ENCODE results near the gene C17orf50. TPM values are rescaled to one million over a fixed set of nuclear protein-coding genes. Genes with fewer than 3 reads are reported as not detected.

Gene C17orf50
- total RNA-seq, 1 experiment from 2014 or later: not detected

DNA sequence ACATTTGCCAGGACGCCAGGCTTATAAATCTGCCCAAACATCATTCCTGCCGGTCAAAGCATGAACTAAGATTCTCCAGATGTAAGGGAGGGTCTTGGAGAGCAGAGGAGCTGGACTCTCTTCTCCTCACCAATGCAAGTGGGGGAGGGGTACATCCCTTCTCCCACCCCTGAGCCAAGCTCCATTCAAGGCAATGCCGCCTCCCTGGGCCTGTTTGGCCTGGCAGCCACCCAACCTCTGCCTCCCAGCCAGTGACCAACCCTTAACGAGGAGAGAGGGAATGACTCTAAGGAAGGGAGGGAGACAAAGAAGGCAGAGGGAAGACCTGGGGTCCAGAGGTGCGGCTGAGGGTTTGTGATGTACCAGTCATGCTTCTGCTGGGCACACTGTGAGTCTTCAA lies 13.8 kb downstream of the C17orf50 start (continued):
- TF ChIP-seq, protein P1, sequence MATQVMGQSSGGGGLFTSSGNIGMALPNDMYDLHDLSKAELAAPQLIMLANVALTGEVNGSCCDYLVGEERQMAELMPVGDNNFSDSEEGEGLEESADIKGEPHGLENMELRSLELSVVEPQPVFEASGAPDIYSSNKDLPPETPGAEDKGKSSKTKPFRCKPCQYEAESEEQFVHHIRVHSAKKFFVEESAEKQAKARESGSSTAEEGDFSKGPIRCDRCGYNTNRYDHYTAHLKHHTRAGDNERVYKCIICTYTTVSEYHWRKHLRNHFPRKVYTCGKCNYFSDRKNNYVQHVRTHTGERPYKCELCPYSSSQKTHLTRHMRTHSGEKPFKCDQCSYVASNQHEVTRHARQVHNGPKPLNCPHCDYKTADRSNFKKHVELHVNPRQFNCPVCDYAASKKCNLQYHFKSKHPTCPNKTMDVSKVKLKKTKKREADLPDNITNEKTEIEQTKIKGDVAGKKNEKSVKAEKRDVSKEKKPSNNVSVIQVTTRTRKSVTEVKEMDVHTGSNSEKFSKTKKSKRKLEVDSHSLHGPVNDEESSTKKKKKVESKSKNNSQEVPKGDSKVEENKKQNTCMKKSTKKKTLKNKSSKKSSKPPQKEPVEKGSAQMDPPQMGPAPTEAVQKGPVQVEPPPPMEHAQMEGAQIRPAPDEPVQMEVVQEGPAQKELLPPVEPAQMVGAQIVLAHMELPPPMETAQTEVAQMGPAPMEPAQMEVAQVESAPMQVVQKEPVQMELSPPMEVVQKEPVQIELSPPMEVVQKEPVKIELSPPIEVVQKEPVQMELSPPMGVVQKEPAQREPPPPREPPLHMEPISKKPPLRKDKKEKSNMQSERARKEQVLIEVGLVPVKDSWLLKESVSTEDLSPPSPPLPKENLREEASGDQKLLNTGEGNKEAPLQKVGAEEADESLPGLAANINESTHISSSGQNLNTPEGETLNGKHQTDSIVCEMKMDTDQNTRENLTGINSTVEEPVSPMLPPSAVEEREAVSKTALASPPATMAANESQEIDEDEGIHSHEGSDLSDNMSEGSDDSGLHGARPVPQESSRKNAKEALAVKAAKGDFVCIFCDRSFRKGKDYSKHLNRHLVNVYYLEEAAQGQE (IDR thresholded peaks at IDR 0.05; ENCODE audit: low read depth): no peak
- no peak for TF ChIP-seq JUND (IDR thresholded peaks at IDR 0.05)
- TF ChIP-seq, protein P2, sequence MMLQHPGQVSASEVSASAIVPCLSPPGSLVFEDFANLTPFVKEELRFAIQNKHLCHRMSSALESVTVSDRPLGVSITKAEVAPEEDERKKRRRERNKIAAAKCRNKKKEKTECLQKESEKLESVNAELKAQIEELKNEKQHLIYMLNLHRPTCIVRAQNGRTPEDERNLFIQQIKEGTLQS (IDR thresholded peaks at IDR 0.05): no peak
- TF ChIP-seq EZH2 (IDR thresholded peaks at IDR 0.05): no peak
- no peak for TF ChIP-seq CBX3 (IDR thresholded peaks at IDR 0.05; ENCODE audit: low read depth)
- no peak for TF ChIP-seq ELF1 (IDR thresholded peaks at IDR 0.05; ENCODE audit: borderline replicate concordance, low read depth)
- no peak for TF ChIP-seq EZH2phosphoT487 (IDR thresholded peaks at IDR 0.05; ENCODE audit: borderline replicate concordance)

DNA sequence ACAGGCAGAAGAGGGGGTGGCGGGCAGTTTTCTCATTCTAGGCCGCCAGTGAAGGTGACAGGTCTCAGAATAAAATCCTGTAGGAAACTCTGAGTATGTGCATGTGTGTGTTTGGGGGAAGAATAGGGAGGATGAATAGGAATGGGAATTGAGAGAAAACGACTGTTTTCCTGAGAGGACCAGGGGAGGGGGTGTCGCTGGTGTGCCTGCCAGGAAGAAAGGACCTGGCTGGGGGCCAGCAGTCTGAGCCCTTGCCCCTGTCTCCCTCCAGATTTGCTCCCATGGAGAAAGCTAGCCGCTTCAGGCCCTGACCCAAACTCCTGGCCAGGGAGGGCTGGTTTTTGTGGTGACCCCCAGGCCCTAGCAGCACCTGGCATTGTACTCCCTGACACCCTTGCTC lies 14.4 kb downstream of the C17orf50 start:
- ChIA-PET POLR2A (no interaction called here), CTCF (interaction anchor here (0.9 kb wide), 1 partner anchor 11 kb away, joined by 3 read pairs; no protein-coding TSS in a partner anchor), RAD21 (ENCODE audit: low non-redundant PET in 1 of 2, low total read pairs in 2 of 2, uncharacterized antibody in 2 of 2, unreplicated experiment in 2 of 2) (no interaction called here)
- Histone ChIP-seq H3K27me3 (ENCODE audit: insufficient read depth, low read length) (no peaks in the 10 kb centered on the region), H2AFZ (ENCODE audit: low read depth, low read length, poor library complexity, severe bottlenecking) (no peak overlapping the region), H3K79me2 (ENCODE audit: insufficient read depth, low read length) (no peaks in the 10 kb centered on the region), H3K4me3 (replicated peaks in 1 of 2; ENCODE audit: low read depth in 1 of 2, low read length in 2 of 2) (no peak overlapping the region), H3K4me2 (ENCODE audit: low read length) (no peak overlapping the region), H4K20me1 (ENCODE audit: insufficient read depth) (no peaks in the 10 kb centered on the region), H3K27ac (ENCODE audit: low read depth, low read length) (no peak overlapping the region), H3K9me3 (ENCODE audit: control insufficient read depth in 1 of 2, insufficient read depth in 1 of 2, low read depth in 1 of 2, low read length in 2 of 2) (no peaks in the 10 kb centered on the region), H3K36me3 (ENCODE audit: control insufficient read depth in 1 of 2, insufficient read depth in 2 of 2, low read length in 2 of 2) (no peaks in the 10 kb centered on the region), H3K9me2 (ENCODE audit: insufficient read depth) (no peaks in the 10 kb centered on the region), H3K4me1 (ENCODE audit: control insufficient read depth in 1 of 2, insufficient read depth in 2 of 2, low read length in 2 of 2) (no peaks in the 10 kb centered on the region), H3K9ac (ENCODE audit: low read length) (no peak overlapping the region)
- no TSS peak for BruUV-seq (replicated peaks)
- intact Hi-C loops (cut with micrococcal nuclease): no loop called here
- DNase-seq (ENCODE audit: low read depth, low spot score) (no peak), ATAC-seq (no peak)
- TF ChIP-seq SIN3A (IDR thresholded peaks at IDR 0.05; ENCODE audit: low read depth): no peak
- TF ChIP-seq ZNF274 (IDR thresholded peaks at IDR 0.05; ENCODE audit: low read depth, low read length): no peak
- TF ChIP-seq, protein P3, sequence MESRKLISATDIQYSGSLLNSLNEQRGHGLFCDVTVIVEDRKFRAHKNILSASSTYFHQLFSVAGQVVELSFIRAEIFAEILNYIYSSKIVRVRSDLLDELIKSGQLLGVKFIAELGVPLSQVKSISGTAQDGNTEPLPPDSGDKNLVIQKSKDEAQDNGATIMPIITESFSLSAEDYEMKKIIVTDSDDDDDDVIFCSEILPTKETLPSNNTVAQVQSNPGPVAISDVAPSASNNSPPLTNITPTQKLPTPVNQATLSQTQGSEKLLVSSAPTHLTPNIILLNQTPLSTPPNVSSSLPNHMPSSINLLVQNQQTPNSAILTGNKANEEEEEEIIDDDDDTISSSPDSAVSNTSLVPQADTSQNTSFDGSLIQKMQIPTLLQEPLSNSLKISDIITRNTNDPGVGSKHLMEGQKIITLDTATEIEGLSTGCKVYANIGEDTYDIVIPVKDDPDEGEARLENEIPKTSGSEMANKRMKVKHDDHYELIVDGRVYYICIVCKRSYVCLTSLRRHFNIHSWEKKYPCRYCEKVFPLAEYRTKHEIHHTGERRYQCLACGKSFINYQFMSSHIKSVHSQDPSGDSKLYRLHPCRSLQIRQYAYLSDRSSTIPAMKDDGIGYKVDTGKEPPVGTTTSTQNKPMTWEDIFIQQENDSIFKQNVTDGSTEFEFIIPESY (IDR thresholded peaks at IDR 0.05; ENCODE audit: extremely low read depth, insufficient replicate concordance, low read length): no peak
- TF ChIP-seq, protein P4, sequence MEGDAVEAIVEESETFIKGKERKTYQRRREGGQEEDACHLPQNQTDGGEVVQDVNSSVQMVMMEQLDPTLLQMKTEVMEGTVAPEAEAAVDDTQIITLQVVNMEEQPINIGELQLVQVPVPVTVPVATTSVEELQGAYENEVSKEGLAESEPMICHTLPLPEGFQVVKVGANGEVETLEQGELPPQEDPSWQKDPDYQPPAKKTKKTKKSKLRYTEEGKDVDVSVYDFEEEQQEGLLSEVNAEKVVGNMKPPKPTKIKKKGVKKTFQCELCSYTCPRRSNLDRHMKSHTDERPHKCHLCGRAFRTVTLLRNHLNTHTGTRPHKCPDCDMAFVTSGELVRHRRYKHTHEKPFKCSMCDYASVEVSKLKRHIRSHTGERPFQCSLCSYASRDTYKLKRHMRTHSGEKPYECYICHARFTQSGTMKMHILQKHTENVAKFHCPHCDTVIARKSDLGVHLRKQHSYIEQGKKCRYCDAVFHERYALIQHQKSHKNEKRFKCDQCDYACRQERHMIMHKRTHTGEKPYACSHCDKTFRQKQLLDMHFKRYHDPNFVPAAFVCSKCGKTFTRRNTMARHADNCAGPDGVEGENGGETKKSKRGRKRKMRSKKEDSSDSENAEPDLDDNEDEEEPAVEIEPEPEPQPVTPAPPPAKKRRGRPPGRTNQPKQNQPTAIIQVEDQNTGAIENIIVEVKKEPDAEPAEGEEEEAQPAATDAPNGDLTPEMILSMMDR (IDR thresholded peaks at IDR 0.05 in 2 of 3, conservative IDR thresholded peaks at IDR 0.05 in 1 of 3; ENCODE audit: borderline replicate concordance in 1 of 3, insufficient read depth in 1 of 3, low read depth in 2 of 3, low read length in 2 of 3): no peak
- no peak for TF ChIP-seq ELF1 (IDR thresholded peaks at IDR 0.05; ENCODE audit: borderline replicate concordance, low read depth)
- TF ChIP-seq YY1 (IDR thresholded peaks at IDR 0.05; ENCODE audit: extremely low read depth, insufficient replicate concordance, low read depth, low read length): no peak
- no peak for TF ChIP-seq EZH2 (IDR thresholded peaks at IDR 0.05)
- no peak for TF ChIP-seq CEBPB (IDR thresholded peaks at IDR 0.05; ENCODE audit: low read depth)

All from HCT116 (cell line).